ENCODE results near the gene ZNF750. TPM values are rescaled to one million over a fixed set of nuclear protein-coding genes. Genes with fewer than 3 reads are reported as not detected.

ZNF750 gene
- total RNA-seq, 1 experiment from 2014 or later = not detected

DNA sequence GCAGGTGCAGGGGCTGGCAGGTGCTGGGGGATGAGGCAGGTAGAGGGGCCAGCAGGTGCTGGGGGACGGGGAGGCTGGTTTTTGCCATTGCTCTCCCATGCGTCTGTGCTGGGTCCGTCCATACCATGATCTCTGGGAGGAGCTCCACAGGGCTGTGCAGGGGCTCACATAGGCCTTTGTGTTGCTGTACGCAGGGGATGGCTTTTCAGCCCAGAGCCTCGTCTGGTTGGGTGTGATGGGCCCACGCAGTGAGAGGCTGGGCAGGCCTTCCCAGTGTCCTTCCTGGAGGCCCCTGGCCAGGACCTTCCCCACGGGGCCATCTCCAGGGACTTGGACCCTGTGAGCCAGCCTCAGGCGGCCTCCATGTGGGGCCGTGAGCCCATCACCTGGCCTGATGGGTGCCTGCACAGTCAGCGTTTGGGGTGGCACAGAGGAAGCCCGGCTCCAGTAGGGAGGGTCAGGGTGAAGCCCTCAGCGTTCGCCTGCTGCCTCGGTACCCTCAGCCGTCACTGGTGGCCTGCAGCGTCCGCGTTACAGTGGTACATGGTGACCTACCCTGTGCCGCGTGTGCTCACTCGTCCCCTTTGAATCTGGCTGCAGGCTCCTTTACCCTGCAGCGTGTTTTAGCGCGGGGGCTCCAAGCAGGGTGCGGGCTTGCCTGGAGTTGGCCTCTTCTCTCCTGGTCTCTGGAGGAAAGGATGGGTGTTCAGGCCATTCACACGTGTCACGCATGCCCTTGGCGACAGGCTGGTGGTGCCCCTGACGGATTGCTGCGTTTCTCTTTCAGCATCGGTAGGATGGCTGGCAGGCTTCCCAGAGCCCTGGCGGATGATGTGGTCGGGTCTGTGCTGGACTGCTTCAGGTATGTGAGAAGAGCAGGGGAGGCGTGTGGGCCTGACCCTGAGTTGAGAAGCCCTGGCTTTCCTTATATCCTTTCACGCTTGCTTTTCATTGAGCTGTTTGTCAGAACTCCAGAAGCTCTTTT, 30.6 kb downstream of the ZNF750 start:
- Histone ChIP-seq H3K27ac (ENCODE audit: low read length) (no peak overlapping the region), H3K9me3 (ENCODE audit: control insufficient read depth, insufficient read depth, low read depth, low read length) (no peaks in the 10 kb centered on the region), H3K27me3 (ENCODE audit: control insufficient read depth, insufficient read depth, low read length) (no peaks in the 10 kb centered on the region), H3K36me3 (ENCODE audit: control insufficient read depth, insufficient read depth, low read length) (peaks cover 7% of the 10 kb centered on the region; the same call in 1 of the 2 replicates), H3K4me3 (ENCODE audit: low read depth in 2 of 2, low read length in 2 of 2) (no peak overlapping the region), H3K4me1 (ENCODE audit: control insufficient read depth, insufficient read depth, low read length) (no peaks in the 10 kb centered on the region)
- TF ChIP-seq POLR2AphosphoS5 (IDR thresholded peaks at IDR 0.05; ENCODE audit: low read depth, low read length) = no peak
- TF ChIP-seq, protein P1, sequence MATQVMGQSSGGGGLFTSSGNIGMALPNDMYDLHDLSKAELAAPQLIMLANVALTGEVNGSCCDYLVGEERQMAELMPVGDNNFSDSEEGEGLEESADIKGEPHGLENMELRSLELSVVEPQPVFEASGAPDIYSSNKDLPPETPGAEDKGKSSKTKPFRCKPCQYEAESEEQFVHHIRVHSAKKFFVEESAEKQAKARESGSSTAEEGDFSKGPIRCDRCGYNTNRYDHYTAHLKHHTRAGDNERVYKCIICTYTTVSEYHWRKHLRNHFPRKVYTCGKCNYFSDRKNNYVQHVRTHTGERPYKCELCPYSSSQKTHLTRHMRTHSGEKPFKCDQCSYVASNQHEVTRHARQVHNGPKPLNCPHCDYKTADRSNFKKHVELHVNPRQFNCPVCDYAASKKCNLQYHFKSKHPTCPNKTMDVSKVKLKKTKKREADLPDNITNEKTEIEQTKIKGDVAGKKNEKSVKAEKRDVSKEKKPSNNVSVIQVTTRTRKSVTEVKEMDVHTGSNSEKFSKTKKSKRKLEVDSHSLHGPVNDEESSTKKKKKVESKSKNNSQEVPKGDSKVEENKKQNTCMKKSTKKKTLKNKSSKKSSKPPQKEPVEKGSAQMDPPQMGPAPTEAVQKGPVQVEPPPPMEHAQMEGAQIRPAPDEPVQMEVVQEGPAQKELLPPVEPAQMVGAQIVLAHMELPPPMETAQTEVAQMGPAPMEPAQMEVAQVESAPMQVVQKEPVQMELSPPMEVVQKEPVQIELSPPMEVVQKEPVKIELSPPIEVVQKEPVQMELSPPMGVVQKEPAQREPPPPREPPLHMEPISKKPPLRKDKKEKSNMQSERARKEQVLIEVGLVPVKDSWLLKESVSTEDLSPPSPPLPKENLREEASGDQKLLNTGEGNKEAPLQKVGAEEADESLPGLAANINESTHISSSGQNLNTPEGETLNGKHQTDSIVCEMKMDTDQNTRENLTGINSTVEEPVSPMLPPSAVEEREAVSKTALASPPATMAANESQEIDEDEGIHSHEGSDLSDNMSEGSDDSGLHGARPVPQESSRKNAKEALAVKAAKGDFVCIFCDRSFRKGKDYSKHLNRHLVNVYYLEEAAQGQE (IDR thresholded peaks at IDR 0.05; ENCODE audit: insufficient read depth in 1 of 2, low read depth in 2 of 2, low read length in 1 of 2) = no peak
- TF ChIP-seq SIN3A (IDR thresholded peaks at IDR 0.05; ENCODE audit: borderline replicate concordance, insufficient read depth, low read depth, low read length) = no peak
- no peak for TF ChIP-seq CTCF (IDR thresholded peaks at IDR 0.05)
- intact Hi-C loops (cut with micrococcal nuclease; ENCODE audit: unreplicated experiment) (no loop called here), in situ Hi-C loops (cut with HindIII; ENCODE audit: low pct_unique_long_range_greater_than_20kb, low sequenced_read_pairs) (no loop called here)
- CTCF ChIA-PET = no interaction called here
- no TSS peak for BruUV-seq (replicated peaks)
- ATAC-seq (no peak; the same call in 1 of the 2 replicates), DNase-seq (ENCODE audit: low read depth, low spot score) (no peak)
- POLR2A ChIA-PET = no interaction called here

DNA sequence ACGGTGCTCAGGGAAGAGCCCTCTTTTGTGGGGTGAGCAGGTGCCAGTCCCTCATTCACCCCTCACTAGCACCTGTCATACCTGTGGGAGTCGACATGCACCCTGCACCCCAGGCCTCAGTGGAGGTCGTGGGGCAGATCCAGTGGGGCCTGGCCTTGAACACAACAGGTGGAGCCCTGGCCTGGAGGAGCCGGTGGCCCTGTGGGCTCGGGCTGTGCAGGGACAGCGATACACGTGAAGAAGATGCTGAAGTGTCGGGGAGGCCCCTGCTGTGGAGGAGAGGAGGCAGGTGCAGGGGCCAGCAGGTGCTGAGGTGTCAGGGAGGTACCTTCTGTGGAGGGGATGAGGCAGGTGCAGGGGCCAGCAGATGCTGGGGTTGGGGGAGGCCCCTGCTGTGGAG, 31.8 kb downstream of the ZNF750 start:
- no peaks in the 10 kb centered on the region for H3K4me1 ChIP-seq (ENCODE audit: control insufficient read depth, insufficient read depth, low read length)
- no peaks in the 10 kb centered on the region for H3K9me3 ChIP-seq (ENCODE audit: control insufficient read depth, insufficient read depth, low read depth, low read length)
- CTCF ChIA-PET = no interaction called here
- DNase-seq (ENCODE audit: low read depth, low spot score) = no peak
- intact Hi-C loops (cut with micrococcal nuclease; ENCODE audit: unreplicated experiment) (no loop called here), in situ Hi-C loops (cut with HindIII; ENCODE audit: low pct_unique_long_range_greater_than_20kb, low sequenced_read_pairs) (no loop called here)
- no peak for TF ChIP-seq SIN3A (IDR thresholded peaks at IDR 0.05; ENCODE audit: borderline replicate concordance, insufficient read depth, low read depth, low read length)
- no peak for TF ChIP-seq TCF7L2 (IDR thresholded peaks at IDR 0.05; ENCODE audit: low read depth, low read length)
- no peak for TF ChIP-seq POLR2AphosphoS5 (IDR thresholded peaks at IDR 0.05; ENCODE audit: low read depth, low read length)
- TF ChIP-seq, protein P1 (IDR thresholded peaks at IDR 0.05; ENCODE audit: insufficient read depth in 1 of 2, low read depth in 2 of 2, low read length in 1 of 2) = no peak
- POLR2A ChIA-PET = no interaction called here
- no peaks in the 10 kb centered on the region for H3K27me3 ChIP-seq (ENCODE audit: control insufficient read depth, insufficient read depth, low read length)
- H3K4me3 ChIP-seq (ENCODE audit: low read depth in 2 of 2, low read length in 2 of 2) = no peak overlapping the region
- H3K36me3 ChIP-seq (ENCODE audit: control insufficient read depth, insufficient read depth, low read length) = peaks cover 7% of the 10 kb centered on the region; the same call in 1 of the 2 replicates
- H3K27ac ChIP-seq (ENCODE audit: low read length) = no peak overlapping the region
- no TSS peak for BruUV-seq (replicated peaks)
- no peak for ATAC-seq

Data from Panc1 (cell line).